Skeletal muscle cell (primary cell): ENCODE results near the gene RC3H2.
"Not testable (repeated sequence)": the region's sequence is repeated elsewhere in the genome, so short reads cannot be mapped to it uniquely, and the experiment has no call there.

Source experiments
- DNase-seq: peaks from one replicate; pipeline ENCODE4 v3.0.0-alpha.2; 2010; ENCODE audit warnings: low read depth
- H3K4me3 ChIP-seq: 2 replicates; pipeline ENCODE4 v1.5.1; 2011; ENCODE audit warnings: low read depth, mild to moderate bottlenecking, control low read depth, low read length, moderate library complexity

The RC3H2 gene

GRCh38 chr9:122814545-122814944, 90.6 kb downstream of the RC3H2 start:
- DNase-seq, result no peak
- H3K4me3 ChIP-seq, result no peak overlapping the region

GRCh38 chr9:122812736-122813135, 92.4 kb downstream of the RC3H2 start:
- no peak overlapping the region for H3K4me3 ChIP-seq
- no peak for DNase-seq

GRCh38 chr9:122810306-122810946, 94.7 kb downstream of the RC3H2 start:
- no peak overlapping the region for H3K4me3 ChIP-seq
- DNase-seq, result no peak

GRCh38 chr9:122809261-122809660, 95.9 kb downstream of the RC3H2 start:
- not testable (repeated sequence) for H3K4me3 ChIP-seq, DNase-seq

GRCh38 chr9:122808141-122808540, 97.0 kb downstream of the RC3H2 start:
- DNase-seq, result no peak

GRCh38 chr9:122807271-122807900, 97.8 kb downstream of the RC3H2 start:
- no peak overlapping the region for H3K4me3 ChIP-seq
- DNase-seq, result no peak

More at GRCh38 chr9:122808141-122808540, 97.0 kb downstream of the RC3H2 start:
- H3K4me3 ChIP-seq, result no peak overlapping the region

- DNase-seq, result no peak
- H3K4me3 ChIP-seq, result no peak overlapping the region
Measured at GRCh38 chr9:122806661-122807060, 98.5 kb downstream of the RC3H2 start.

GRCh38 chr9:122800066-122801060, 104.8 kb downstream of the RC3H2 start, which contains the start of gene OR1K1:
TSS of gene OR1K1 (plus strand) at chr9:122800123. CDS start at chr9:122800123, 0 bp downstream.
- DNase-seq, result no peak
- H3K4me3 ChIP-seq, result no peak within 1 kb of the TSS

- DNase-seq, result no peak
- no peak overlapping the region for H3K4me3 ChIP-seq
Measured at GRCh38 chr9:122797316-122798063, 107.7 kb downstream of the RC3H2 start.
